Amygdala (tissue), 56 donors: ENCODE data around the gene SH3RF3.

Experiments used
- DNase-seq, 56 donors: peaks; one replicate each; lab custom pipeline; 2025; lab: John Stamatoyannopoulos, UW

The SH3RF3 gene

DNA sequence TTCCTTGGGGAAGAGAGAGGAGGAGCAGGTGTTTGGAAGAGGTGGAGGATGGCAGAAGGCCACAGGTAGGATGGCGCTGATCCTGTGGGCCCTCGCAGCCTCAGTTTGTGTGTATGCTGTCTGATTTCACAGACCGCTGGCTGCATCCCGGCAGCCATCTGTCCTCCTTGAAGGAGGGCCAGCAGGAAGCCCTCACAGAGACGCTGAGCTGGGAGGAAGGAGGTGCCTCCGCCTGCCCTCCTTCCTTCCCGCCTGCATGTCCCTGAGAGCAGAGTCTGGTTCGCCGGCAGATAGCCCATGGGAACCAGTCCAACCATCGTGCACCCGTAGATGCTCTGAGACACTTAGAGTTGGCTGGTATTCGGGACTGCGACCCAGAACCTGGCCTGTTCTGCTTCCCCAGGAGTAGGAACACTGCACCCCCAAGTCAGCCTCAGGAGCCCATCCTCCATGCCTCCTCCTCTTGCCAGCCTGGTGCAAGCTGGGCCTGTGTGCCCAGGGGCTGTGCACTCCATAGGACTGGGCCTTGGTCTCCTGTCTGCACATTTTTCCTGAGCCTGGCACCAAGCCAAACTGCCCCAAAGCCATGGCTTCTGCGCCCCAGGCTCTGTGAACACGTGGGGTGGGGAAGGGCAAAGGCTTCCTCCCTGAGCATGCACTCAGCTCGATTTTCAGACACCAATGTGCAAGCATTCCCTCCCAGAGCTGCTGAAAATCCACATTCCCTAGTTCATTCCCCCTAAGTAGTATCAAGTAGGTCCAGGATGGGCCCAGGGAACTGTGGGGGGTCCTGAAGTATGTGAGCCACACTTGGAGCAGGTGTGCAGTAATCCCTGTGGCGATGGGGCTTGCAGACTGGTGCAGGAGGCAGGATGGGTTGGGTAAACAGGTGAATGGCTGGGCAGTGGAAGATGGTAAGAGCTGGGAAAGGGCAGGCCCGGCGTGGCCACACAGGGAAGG lies 369.2 kb downstream of the SH3RF3 start:
- peak in 6 of 56 donors; percentile 11 to 29 (median 19) for DNase-seq

DNA sequence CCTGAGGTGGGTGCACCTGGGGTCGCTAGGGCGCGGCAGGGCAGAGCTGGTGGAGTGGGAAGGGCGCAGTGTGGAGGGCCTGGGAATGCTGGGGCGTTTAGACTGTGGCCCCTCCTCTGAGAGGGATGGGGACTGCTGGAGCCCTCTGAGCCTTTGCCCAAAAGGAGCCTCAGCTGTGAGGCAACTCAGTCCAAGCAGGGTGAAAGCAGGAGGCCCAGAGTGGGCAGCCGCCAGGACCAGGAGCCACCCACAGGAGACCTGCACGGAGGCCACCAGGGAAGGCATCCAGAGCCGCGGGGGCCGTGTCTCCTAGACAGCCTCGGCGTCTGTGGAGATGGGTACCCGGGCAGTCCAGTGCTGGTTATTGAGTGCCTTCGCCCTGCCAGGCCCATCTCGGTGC lies 369.9 kb downstream of the SH3RF3 start:
- DNase-seq, result no peak

DNA sequence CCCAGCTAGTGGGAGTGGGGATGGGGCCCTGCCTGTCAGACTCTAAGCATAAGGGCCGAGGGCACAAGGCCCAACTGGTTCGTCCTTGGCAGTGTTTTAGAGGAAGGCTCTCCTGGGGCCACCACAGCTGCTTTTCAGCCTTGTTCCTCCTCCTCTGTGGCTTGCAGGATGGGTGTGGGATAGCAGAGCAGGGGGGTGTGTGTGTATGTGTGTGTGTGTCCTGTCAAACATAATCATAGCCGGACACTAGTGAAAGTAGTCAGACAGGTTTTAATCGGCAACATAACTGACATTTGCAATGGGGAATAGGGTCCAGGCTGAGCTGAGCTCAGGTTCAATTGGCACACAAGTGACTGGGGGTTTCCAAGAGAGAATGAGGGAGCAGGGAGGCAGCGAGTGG lies 370.6 kb downstream of the SH3RF3 start:
- DNase-seq, result no peak

DNA sequence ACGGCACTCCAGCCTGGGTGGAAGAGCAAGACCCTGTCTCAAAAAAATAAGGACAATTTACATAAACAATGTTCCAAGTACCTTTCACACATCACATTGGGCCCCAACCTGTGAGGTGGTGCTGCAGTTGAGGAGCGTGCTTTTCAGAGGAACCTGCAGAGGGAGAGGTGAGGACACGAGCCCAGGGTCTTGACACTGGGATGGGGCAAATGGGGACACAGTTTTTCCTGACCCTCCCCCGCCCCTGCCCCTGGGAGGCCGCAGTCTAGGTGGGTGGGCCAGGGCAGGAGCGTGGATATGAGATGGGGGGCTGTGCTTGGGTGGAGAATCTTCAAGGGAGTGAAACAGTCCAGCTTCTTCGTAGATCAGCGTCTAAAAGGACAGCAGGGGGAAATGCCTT lies 371.9 kb downstream of the SH3RF3 start:
- DNase-seq, result no peak

DNA sequence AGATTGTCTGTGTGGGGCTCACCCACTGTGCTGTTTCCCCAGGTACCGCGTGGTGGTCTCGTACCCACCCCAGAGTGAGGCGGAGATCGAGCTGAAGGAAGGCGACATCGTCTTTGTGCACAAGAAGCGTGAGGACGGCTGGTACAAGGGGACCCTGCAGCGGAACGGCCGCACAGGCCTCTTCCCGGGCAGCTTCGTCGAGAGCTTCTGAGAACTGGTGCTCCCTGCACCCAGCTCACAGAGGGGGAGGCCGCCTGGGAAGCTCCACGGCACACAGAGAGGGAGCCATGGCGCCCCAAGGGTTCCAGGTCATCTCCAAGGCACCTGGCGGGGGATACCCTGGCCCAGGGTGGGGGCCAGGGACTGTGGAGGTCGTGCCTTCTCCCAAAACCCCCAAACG lies 372.5 kb downstream of the SH3RF3 start:
- DNase-seq, result no peak

DNA sequence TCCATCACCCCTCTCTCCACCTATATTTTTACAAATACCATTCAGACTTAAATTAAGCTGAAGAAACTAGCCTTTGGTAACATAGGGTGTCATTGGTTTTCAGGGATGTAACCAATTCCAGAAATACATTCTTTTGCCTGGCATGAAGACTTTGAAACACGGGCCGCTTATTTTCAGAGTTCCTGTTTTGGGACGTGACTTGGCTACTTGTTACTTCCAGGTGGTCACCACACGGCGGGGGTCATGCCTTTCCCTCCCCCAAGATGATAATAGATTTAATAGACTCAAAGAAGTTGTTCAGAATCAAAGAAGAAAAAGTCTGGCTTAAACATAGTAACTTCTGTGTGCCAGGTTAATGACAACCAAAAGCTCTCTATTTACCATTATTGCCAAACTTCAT lies 374.2 kb downstream of the SH3RF3 start:
- DNase-seq, result no peak

DNA sequence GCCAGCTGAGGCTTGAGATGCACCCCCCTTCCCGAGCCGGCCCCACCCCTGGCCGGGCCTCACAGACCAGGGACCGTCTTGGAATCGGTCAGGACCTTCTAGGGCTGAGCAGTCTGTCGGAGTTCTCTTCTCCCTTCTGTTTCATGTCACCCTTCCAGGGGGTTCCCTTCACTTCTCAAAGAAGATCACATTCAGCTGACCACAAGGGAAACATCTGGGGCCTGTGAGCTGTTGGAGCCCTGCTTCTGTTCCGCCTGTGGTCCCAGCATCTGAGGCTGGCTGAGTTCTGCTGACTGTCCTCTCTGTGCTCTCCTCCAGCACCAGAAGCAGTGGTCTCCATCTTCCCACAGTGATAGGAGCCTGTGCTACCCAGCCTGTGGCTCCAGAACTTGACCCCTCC lies 378.2 kb downstream of the SH3RF3 start:
- DNase-seq, result peak in 3 of 56 donors; percentile 7 to 45 (median 19)

DNA sequence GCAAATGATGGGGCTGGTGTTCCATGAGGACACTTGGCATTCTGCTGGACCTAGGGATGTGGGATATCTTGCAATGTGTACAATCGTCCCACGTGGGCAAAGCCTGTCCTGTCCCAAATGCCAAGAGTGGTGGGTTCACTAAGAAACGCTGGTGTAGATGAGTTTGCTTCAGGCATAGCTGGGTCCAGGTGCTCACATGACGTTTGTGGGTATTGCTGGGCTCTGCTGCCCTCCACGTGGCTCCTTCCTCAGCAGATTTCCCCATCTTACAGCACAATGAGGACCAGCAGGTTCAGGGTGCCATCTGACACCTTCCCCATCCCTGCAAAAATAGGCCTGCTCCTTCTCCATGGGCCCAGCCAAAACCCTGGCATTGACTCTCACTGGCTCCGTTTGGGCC lies 378.8 kb downstream of the SH3RF3 start:
- DNase-seq, result no peak

DNA sequence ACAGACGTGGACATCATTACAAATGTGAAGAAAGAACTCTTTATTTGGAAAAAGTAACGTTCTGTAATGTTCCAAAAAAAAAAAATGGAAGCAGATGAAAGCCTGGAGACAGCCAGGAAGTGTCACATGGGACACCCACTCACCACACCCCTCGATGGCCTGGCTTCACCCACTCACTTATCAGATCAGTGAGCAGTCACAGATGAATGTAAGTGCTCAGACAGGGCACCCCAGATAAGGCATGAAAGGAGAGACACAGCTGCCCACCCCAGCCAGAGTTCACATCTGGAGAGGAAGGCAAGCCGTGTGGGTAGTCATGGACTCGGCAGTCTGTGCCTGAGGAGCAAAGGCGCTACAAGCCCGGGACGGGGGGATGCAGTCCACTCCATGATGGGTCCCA lies 379.6 kb downstream of the SH3RF3 start:
- no peak for DNase-seq

DNA sequence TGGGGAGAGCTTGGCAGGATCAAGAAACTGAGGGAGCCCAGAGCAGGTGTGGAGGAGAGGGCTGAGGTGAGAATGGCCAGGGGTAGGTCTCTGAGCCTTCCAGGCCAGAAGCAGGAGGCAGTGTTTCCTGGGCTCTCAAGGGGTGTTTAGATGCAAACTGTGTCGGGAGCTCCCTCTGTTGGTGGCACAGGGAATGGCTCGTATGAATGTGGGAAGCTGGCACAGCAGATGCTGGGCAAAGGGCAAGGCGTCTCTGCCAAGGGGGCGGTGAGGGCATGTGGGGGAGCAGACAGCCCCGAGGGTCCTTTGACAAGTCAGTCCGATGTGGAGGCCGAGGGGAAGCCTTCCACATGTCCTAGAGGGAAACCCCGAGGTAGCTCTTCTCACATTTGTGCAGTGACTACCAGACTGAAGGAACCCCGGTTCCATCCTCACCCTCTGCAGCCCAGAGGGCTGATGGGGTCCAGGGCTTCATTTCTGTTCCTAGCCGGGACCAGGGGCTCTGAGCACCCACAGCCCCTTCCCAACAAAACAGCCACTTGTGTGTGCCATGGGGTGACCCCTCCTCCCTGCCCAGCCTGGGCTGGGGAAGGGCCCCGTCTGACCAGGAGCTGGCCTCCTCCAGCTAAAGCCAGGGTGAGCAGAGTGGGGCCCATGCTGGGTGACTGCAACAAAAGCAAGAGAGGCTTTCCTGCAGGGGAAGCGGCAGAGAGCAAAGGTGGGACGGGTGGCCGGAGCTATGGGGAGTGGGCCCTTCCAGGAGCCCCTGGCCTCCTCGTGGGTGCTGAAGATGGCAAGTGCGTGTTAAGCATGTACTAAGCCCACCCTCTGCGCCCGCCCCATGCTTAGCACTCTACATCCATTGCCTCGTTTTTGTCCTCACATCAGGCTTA lies 381.4 kb downstream of the SH3RF3 start:
- DNase-seq, result peak in 53 of 56 donors; percentile 6 to 84 (median 48)

DNA sequence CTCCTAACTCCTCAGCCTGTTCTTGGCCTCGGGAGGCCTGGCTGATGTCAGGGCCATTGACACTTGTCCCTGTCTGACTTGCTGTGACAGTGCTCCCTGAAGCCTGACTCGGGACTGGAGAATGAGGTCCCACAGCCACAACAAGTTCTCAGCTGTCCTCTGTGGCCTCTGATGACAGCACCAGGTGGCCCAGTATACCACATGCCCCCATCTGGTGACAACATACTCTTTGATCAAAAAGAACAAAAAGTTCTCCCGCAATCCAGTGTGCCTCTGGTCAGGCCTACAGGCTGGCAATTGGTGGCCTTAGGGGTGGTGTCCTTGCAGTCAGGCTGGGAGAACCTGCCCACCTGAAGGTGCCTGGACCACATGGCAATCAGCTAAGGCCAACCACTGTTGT lies 382.2 kb downstream of the SH3RF3 start:
- no peak for DNase-seq

DNA sequence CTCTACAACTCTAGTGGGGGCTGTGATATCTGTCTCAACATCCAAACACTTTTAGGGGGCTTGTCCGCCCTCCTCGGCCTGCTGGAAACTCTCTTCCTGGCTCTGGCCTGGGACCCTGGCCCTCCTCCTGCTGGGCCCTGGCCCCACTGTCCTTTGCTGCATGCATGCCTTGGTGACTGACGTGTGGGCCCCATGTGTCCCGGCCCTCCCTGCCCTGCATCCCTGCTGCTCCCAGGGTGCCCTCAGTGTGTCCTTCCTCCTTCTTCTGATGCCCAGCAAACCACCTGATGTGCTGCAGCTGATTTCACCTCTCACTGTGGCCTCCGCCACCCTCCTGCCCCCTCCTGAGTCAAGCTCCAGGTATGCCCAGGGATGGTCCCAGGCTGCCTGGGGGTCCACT lies 383.1 kb downstream of the SH3RF3 start:
- DNase-seq, result no peak

DNA sequence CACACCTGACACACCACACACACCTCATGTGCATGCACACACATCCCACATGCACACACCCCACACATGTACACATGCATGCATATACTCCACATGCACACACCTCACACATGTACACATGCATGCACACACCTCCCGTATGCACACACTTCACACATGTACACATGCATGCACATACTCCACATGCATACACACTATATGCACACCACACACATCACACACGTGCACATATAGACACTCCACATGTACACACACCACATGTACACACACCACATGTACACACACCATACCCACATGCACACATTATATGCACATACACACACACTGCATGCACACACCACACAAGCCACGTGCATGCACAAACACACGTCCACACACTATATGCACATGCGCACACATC lies 384.2 kb downstream of the SH3RF3 start:
- DNase-seq, result no peak

DNA sequence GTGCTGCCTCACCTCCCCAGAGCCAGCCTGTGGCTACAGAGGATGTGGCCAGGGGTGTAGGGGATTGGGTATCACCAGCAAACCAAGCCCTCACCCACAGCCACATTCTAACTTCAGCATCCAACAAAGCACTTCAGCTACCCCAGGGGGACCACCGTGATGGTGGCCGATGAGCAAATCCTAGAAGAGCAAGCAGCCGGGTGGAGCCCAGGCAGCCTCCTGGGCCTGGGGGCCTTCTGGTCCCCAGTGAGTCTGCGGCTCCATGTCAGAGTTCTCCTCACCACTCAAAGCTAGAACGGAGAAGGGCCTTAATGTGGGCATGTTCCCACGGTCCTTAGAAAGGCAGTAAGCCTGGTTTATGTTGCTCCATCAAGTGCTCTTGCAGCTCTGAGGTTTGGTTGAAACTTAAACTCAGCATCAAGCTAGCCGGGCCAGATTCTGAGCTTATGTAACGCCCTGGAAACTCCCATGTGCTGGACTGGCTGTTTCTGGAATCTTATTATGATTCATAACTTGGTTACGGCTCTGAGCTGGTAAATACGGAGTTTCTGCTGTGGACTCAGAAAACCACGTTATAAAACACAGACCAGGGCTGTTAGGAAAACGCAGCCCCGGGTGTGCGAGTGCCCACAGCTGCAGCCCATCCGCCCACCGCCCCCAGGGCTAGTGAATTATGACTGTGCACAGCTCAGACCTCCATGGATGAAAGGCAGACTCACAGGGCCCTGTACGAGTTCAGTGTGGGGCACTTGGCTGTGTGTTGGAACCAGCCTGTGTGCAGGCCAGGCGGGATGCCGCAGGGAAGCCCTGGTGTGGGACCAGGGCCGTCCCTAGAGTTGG lies 385.0 kb downstream of the SH3RF3 start:
- peak in 6 of 56 donors; percentile 10 to 49 (median 24) for DNase-seq

DNA sequence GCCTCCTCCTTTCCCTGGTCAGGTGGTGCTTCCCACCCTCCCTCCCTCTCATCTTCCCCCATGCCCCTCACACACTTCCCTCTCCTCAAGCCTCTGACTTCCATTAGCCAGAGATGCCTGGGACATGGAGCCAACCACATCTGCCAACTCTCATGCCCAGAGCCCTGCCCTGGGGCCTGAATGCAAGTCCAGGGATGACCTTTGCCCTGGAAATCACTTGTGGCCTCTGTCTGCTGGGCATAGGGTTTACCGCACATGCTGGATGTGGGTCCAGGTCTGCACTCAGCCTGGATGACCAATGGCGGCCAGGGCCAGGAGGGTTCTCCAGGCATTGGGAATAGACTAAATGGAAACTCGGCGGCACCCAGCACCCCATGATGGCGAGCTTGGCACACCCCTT lies 385.9 kb downstream of the SH3RF3 start:
- no peak for DNase-seq

DNA sequence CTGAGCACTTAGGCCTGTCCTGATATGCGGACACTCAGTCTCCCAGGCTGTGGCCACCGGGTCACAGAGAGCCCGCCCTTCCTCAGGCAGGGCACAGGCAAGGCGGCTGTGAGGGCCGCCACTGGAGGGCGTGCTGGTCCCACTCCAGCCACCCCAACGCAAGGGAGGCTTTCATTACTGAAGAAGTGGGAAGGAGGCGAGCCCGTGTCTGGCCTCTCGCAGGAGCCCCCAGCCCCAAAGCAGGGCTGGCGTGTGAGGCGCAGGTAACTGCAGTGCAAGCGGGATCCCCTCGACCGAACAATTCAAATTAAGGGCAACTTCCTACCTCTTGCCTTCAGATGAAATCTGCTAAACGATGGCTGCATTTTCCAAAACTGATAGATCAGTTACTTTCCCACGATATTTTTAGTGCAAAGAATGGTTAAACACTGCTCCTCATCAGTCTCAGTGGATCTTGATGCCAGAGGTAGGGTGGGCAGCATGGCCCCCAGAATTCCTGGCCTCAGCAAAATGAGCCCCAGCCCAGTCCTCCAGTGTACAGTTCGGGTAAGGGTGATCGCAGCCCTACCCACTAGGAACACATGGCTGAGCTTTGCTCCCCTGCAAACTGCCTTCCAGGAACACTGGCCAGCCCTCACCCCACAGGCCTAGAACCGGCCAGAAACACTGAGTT lies 387.6 kb downstream of the SH3RF3 start:
- peak in 1 of 56 donors; percentile 9 for DNase-seq

DNA sequence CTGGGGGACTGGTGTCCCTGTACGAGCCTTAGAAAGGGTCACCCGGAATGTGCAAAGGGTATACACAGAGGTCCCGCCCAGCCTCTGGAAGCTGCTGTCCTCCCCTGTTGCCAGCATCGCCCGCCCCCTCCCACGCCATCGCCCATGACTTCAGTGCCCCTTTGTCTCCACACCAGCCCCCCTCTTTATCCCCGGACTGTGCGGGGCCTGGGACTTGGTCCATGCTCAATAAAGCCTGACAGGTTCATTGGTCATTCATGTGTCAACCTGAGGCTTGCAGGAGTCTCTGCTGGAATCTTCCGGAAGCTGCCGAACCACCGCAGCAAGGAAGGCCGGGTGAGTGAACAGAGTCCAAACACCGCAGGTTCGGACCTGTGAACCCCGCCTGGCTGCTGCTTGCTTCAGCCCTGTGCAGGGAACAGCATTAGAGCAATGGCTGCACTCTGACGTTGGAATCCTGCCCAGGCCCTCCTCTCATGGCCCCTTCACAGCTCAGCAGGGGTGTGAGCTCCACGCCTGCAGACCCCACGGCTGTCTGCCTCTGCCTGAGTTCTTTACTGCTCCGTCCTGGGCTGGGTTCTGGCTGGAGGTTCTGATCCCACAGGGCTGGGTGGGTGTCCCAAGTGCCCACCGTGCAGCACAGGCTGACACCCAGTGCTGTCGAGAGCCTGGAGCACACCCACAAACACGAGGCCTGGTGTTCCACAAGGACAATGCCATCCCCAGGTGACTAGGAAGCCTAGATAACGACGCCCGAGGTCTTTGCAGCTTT lies 388.3 kb downstream of the SH3RF3 start:
- peak in 1 of 56 donors; percentile 54 for DNase-seq

DNA sequence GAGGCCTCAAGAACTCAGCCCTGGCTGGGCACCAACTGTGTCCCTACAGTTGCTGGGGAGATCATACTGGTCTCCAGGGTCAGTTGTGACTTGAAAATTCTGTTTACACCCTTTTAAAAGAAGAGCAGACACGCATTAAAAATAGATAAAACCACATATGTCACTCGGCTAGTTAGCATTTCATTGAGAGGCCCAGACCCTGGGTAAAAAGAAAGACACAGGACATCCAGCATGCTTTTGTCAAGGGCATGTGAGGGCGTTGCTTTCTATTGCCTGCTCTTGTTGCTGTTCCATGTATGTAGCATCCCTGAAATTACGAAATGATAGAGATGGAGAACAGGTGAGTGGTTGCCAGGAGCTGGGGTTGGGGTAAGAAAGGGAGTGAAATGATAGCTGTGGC lies 390.5 kb downstream of the SH3RF3 start:
- DNase-seq, result no peak
